IPS DF 19.7 (cell line): Measurements from ENCODE around the gene SLC6A6.
"Not testable (repeated sequence)": the region's sequence is repeated elsewhere in the genome, so short reads cannot be mapped to it uniquely, and the experiment has no call there.

Source experiments
- DNase-seq: peaks from one replicate; pipeline ENCODE4 v3.0.0-alpha.2; 2013; ENCODE audit warnings: low read depth, low spot score

SLC6A6 gene

GRCh38 chr3:14507757-14508504 is 105.5 kb downstream of the SLC6A6 start:
- DNase-seq = no peak

DNA sequence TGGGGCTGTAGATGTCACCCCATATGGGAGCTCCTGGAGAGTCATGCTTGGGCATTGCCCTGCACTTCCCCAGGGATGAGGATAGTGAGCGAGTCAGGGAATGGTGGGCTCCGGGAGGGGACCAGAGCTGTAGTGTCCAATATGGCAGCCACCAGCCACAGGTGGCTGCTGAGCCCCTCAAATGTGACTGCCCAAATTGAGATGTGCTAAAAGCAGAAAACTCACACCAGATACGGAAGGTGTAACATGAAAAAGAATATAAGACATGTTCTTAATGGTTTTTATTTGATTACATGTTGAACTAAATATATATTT is 106.1 kb downstream of the SLC6A6 start:
- no peak for DNase-seq

- peak; percentile 15 for DNase-seq
These were observed 106.8 kb downstream of the SLC6A6 start for GRCh38 chr3:14508966-14509795.

- no peak for DNase-seq
These were observed 107.3 kb downstream of the SLC6A6 start for GRCh38 chr3:14509796-14510100.

- no peak for DNase-seq
These were observed 108.6 kb downstream of the SLC6A6 start for GRCh38 chr3:14510838-14511622.

DNA sequence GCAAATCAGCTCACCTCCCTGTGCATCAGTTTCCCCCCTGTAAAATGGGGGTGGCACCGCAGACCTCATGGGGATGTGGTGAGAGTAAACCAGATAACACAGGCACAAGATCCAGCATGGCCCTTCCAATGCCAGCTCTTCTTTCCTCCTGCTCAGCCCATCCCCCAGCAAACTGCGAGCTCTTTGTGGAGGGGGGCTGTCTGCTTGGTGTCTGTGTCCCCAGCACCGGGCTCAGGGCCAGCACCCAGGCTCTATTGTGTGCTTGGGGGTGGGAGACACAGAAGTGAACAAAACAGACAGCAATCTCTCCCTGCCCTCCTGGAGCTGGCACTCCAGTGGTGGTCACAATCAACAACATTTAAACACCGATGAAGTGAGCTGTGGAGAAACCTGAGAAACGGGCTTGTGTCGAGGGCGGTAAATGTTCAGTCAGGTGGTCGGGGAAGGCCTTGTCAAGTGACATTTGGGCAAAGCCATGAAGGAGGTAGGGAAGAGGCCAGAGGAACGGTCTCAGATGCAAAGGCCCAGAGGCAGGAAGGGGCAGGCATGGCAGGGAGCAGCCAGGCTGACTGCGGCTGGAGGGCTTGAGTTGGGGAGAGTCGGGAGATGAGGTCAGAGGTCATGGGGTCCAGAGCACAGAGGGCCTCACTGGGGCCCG is 109.3 kb downstream of the SLC6A6 start:
- no peak for DNase-seq

GRCh38 chr3:14512281-14512941 is 110.0 kb downstream of the SLC6A6 start:
- DNase-seq = no peak

GRCh38 chr3:14512942-14513327 is 110.5 kb downstream of the SLC6A6 start:
- DNase-seq = no peak

DNA sequence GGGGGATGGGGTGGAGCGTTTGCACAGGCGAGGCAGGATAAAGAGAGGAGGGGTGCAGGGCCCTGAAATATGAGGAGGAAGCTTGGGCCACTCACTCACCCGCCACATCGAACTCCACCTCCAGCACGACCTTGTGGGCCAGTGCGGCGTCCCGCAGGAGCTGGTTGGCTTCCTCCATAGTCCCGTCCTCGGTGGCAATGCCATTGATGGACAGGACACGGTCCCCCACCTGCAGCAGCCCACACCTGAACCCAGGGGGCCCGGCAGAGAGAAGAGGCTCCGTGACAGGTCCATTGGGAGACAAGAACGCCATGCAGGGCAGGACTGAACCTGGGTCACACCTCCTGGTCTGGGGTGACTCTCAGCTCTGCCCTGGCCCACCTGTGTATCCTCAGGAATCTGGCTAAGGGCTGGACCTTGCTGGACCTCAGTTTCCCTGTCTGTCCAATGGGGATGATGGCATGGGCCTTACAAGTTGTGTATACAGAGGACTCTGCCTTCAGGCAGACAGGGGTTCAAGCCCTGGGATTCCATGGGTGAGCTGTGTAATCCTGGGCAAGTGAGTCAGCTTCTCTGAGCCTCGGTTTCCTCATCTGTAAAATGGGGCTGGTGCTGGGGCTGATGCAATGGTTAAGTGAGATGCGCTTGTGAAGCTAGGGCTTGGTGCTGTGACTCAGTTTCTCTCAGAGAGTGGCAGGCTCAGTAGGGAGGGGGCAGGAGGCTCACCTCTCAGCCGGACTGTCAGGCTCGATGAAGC is 111.3 kb downstream of the SLC6A6 start:
- no peak for DNase-seq

DNA sequence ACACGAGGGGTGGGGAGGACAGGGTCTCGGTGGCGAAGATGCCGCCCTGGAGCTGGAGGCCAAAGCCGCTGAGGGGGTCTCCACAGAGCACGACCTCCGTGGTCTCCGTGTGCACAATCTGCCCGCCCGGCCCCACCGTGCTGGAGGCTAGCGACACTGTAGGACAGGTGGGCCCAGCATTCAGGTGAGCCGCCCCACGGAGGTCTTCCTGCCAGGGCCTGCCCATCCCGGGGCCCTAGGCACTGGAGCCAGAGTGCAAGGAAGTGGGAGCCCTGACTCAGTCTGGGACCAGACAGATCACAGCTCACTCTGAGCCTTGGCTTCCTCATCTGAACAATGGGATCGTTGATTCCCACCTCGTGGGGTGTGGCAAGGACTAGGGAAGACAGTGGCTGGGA is 111.9 kb downstream of the SLC6A6 start:
- DNase-seq = no peak

GRCh38 chr3:14515526-14515925 is 113.1 kb downstream of the SLC6A6 start:
- DNase-seq = not testable (repeated sequence)

DNA sequence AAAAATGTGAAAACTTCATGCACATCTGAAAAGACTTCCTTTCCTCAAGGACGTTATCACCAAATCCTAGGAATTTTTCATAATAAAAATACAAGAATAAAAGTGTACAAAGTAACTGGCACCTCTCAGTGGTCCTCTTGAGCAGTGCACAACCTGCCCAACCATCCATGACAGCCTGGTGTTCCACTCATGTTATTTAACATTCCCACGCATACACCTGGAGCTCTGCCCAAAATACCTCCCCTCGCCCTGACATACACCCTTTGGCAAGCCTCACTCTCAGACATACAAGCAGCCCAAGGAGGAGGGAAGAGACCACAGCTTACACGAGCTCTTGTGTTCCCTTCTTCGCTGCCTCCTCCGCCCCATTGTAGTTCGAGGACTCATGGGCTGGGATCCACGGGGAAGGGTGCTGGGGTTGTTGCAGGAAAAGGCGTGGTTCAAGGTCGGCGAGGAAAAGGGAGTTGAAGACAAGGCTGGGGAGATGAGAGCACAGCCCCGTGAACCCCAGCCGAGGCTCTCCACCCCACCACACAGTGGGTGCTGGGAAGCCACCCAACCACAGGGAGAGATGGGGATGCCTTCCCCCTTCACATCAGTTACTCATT is 114.4 kb downstream of the SLC6A6 start:
- DNase-seq = no peak

- no peak for DNase-seq
These were observed 115.4 kb downstream of the SLC6A6 start for GRCh38 chr3:14517601-14518431.

DNA sequence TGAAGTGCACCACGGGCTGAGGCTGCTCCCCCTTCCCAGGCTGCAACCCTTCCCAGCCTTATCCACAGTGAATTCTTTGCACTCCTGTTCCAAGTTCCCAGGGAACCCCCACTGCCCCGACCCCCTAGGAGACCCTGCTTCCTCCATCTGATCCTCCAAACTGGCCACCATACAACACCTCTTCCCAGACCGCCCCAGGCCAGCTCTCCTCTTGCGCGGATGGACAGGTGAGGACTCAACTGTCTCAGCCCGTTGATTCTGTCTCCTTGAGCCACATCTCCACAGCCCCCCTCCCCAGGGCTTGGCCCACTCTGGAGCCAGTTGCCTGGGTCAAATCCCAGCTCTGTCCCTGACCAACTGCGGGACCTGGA is 116.0 kb downstream of the SLC6A6 start:
- DNase-seq = no peak

- no peak for DNase-seq
These were observed 116.5 kb downstream of the SLC6A6 start for GRCh38 chr3:14518893-14519292.

GRCh38 chr3:14519406-14519805 is 117.0 kb downstream of the SLC6A6 start:
- no peak for DNase-seq

DNA sequence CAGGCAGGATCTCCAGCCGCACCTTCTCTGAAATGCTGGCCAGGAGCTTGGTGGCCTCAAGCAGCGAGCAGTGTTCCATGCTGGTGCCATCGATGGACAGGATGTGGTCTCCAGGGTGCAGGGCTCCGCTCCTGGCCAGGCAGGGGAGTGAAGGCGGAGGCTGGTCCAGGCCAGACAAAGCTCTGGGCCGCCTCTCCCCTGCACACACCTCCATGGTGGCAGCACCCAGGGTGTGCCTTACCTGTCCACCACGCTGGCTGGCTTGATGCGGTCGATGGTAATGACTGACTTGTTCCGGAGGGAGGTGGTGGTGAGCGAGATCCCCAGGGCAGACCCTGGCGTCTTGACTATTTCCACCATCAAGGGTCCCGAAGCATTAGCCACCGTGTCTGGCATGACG is 117.7 kb downstream of the SLC6A6 start:
- DNase-seq = no peak

GRCh38 chr3:14520967-14521366 is 118.6 kb downstream of the SLC6A6 start:
- no peak for DNase-seq

GRCh38 chr3:14521611-14522010 is 119.2 kb downstream of the SLC6A6 start:
- no peak for DNase-seq
